H1 (cell line): ENCODE results near the gene DACH2. TPM values are rescaled to one million over a fixed set of nuclear protein-coding genes. Genes with fewer than 3 reads are reported as not detected.
A peak's percentile ranks its signal among the peaks of the same experiment; 100 is the strongest.

Source experiments
- CTCF ChIA-PET: fragments of 300-600 bp; sonication (Branson Sonifier 250); formaldehyde crosslinking; loops from one replicate; lab custom pipeline; 2021; ENCODE audit not compliant: partially characterized antibody; lab: Charles Lee
- POLR2A ChIA-PET: fragments of 300-600 bp; sonication (Branson Sonifier 250); formaldehyde crosslinking; loops from one replicate; lab custom pipeline; 2021; ENCODE audit warnings: inconsistent platforms; ENCODE audit not compliant: partially characterized antibody; lab: Charles Lee
- DNase-seq, 2 experiments: peaks; one replicate each; pipeline versions ENCODE4 v3.0.0 to v3.0.0-alpha.2; 2010 to 2022; ENCODE audit warnings: low spot score in 2 of 2, low read depth in 1 of 2, mixed read lengths in 1 of 2
- FAIRE-seq: peaks from 2 replicates; lab custom pipeline; 2011; peaks lifted over from hg19 to GRCh38; lab: Jason Lieb, UNC
- H2AFZ ChIP-seq: 2 replicates; pipeline ENCODE4 v1.8.1; 2012; ENCODE audit warnings: low read length, inconsistent platforms
- H2AK5ac ChIP-seq: 2 replicates; pipeline ENCODE4 v1.6.1; 2013; ENCODE audit warnings: low read depth, low read length
- H2BK120ac ChIP-seq: replicated peaks from 2 replicates; pipeline ENCODE3; 2013; ENCODE audit warnings: low read depth, low read length, inconsistent platforms
- H2BK12ac ChIP-seq: 2 replicates; pipeline ENCODE4 v1.6.1; 2013; ENCODE audit warnings: low read depth, low read length
- H2BK15ac ChIP-seq: 2 replicates; pipeline ENCODE4 v1.6.1; 2013; ENCODE audit warnings: low read length
- H2BK20ac ChIP-seq: 2 replicates; pipeline ENCODE4 v1.6.1; 2013; ENCODE audit warnings: low read length
- H2BK5ac ChIP-seq: 2 replicates; pipeline ENCODE4 v1.6.1; 2013; ENCODE audit warnings: low read depth, low read length
- H3K14ac ChIP-seq: 2 replicates; pipeline ENCODE4 v1.6.1; 2013; ENCODE audit warnings: inconsistent platforms; ENCODE audit not compliant: insufficient read length
- H3K18ac ChIP-seq: 2 replicates; pipeline ENCODE4 v1.6.1; 2013; ENCODE audit warnings: low read length; ENCODE audit errors: extremely low read depth
- H3K23ac ChIP-seq: 2 replicates; pipeline ENCODE4 v1.6.1; 2013; ENCODE audit warnings: inconsistent platforms; ENCODE audit not compliant: insufficient read length
- H3K23me2 ChIP-seq: 2 replicates; pipeline ENCODE4 v1.6.1; 2013; ENCODE audit warnings: low read depth, low read length
- H3K27ac ChIP-seq: 2 replicates; pipeline ENCODE4 v1.6.1; 2011; ENCODE audit warnings: low read depth, low read length, inconsistent platforms
- H3K27me3 ChIP-seq, 4 experiments: replicated peaks in 1 of 4; 1 replicate in 1 of 4; 2 replicates in 3 of 4; pipeline versions ENCODE4 v1.6.1 to v1.8.1; 2011 to 2013; ENCODE audit warnings: low read length in 3 of 4, mild to moderate bottlenecking in 3 of 4, inconsistent platforms in 2 of 4, mixed read lengths in 2 of 4, moderate library complexity in 1 of 4; ENCODE audit not compliant: control insufficient read depth in 3 of 4, insufficient read depth in 3 of 4; ENCODE audit errors: extremely low read depth in 1 of 4
- H3K36me3 ChIP-seq, 4 experiments: 2 replicates each; pipeline versions ENCODE4 v1.6.1 to v1.8.1; 2011 to 2013; ENCODE audit warnings: mild to moderate bottlenecking in 4 of 4, low read length in 3 of 4, moderate library complexity in 2 of 4, control low read depth in 1 of 4, inconsistent platforms in 1 of 4; ENCODE audit not compliant: insufficient read depth in 4 of 4, control insufficient read depth in 2 of 4
- H3K4ac ChIP-seq: replicated peaks from 2 replicates; pipeline ENCODE3; 2013; ENCODE audit warnings: low read length, low read depth, mixed read lengths, inconsistent platforms; ENCODE audit not compliant: insufficient read length
- H3K4me1 ChIP-seq, 4 experiments: replicated peaks in 1 of 4; 1 replicate in 1 of 4; 2 replicates in 3 of 4; pipeline versions ENCODE4 v1.6.1 to v1.8.1; 2011 to 2013; ENCODE audit warnings: low read length in 3 of 4, inconsistent platforms in 2 of 4, mixed read lengths in 1 of 4; ENCODE audit not compliant: insufficient read depth in 4 of 4, control insufficient read depth in 3 of 4
- H3K4me2 ChIP-seq, 2 experiments: 2 replicates each; pipeline versions ENCODE4 v1.6.1 to v1.8.1; 2011 to 2013; ENCODE audit warnings: low read depth in 2 of 2, low read length in 2 of 2, control low read depth in 1 of 2, inconsistent platforms in 1 of 2, mild to moderate bottlenecking in 1 of 2; ENCODE audit not compliant: insufficient read depth in 1 of 2
- H3K4me3 ChIP-seq, 4 experiments: fragments of 200-600, 300-600 bp in 1 of 4; sonication (generic), shearing (Covaris generic), sonication (Bioruptor Twin) in 1 of 4; 2 replicates each; pipeline versions ENCODE4 v1.5.1 to v1.8.1; 2011 to 2016; ENCODE audit warnings: low read length in 4 of 4, low read depth in 3 of 4, control low read depth in 2 of 4, inconsistent platforms in 2 of 4, mild to moderate bottlenecking in 2 of 4, mixed read lengths in 1 of 4, moderate library complexity in 1 of 4; ENCODE audit not compliant: insufficient read depth in 2 of 4; ENCODE audit errors: extremely low read depth in 1 of 4
- H3K56ac ChIP-seq: replicated peaks from 2 replicates; pipeline ENCODE3; 2013; ENCODE audit warnings: low read depth, mild to moderate bottlenecking, mixed read lengths, low read length, inconsistent platforms; ENCODE audit not compliant: insufficient read length
- H3K79me1 ChIP-seq: 2 replicates; pipeline ENCODE4 v1.6.1; 2013; ENCODE audit warnings: low read depth, low read length, control low read depth
- H3K79me2 ChIP-seq, 2 experiments: 2 replicates each; pipeline versions ENCODE4 v1.6.1 to v1.8.1; 2012 to 2013; ENCODE audit warnings: low read length in 2 of 2, mild to moderate bottlenecking in 2 of 2, inconsistent platforms in 1 of 2; ENCODE audit not compliant: insufficient read depth in 2 of 2, control insufficient read depth in 1 of 2
- H3K9ac ChIP-seq, 4 experiments: replicated peaks in 1 of 4; 1 replicate in 1 of 4; 2 replicates in 3 of 4; pipeline versions ENCODE4 v1.6.1 to v1.8.1; 2011 to 2013; ENCODE audit warnings: low read depth in 3 of 4, low read length in 3 of 4, control low read depth in 2 of 4, mild to moderate bottlenecking in 2 of 4, moderate library complexity in 2 of 4, inconsistent platforms in 1 of 4; ENCODE audit errors: extremely low read depth in 1 of 4
- H3K9me3 ChIP-seq, 2 experiments: 2 replicates each; pipeline versions ENCODE4 v1.6.1 to v1.8.1; 2012 to 2013; ENCODE audit warnings: mild to moderate bottlenecking in 2 of 2, moderate library complexity in 2 of 2, control low read depth in 1 of 2, inconsistent platforms in 1 of 2, low read depth in 1 of 2, low read length in 1 of 2, mixed read lengths in 1 of 2; ENCODE audit not compliant: insufficient read depth in 2 of 2
- H4K20me1 ChIP-seq, 2 experiments: replicated peaks in 1 of 2; 2 replicates each; pipeline versions ENCODE3 to v1.8.1; 2011 to 2013; ENCODE audit warnings: inconsistent platforms in 2 of 2, low read length in 2 of 2, mild to moderate bottlenecking in 1 of 2; ENCODE audit not compliant: insufficient read depth in 2 of 2, control insufficient read depth in 1 of 2
- H4K5ac ChIP-seq: 2 replicates; pipeline ENCODE4 v1.6.1; 2013; ENCODE audit warnings: low read length, low read depth, mixed read lengths, inconsistent platforms; ENCODE audit not compliant: insufficient read length
- H4K8ac ChIP-seq: 2 replicates; pipeline ENCODE4 v1.8.0; 2013; ENCODE audit warnings: mild to moderate bottlenecking, moderate library complexity, low read length, inconsistent platforms; ENCODE audit not compliant: insufficient read depth; ENCODE audit errors: extremely low read depth
- H4K91ac ChIP-seq: replicated peaks from 2 replicates; pipeline ENCODE3; 2013; ENCODE audit warnings: low read length, mixed read lengths, inconsistent platforms; ENCODE audit not compliant: insufficient read length
- BCL11A ChIP-seq, 2 experiments: IDR thresholded peaks; one replicate each; pipeline ENCODE4 v1.6.1; 2011; ENCODE audit warnings: low read depth in 2 of 2, low read length in 2 of 2, mild to moderate bottlenecking in 2 of 2
- CBX5 ChIP-seq: fragments of 300-800, 300-1000 bp; sonication (generic); IDR thresholded peaks from 2 replicates; pipeline ENCODE4 v1.7.1; 2016; ENCODE audit warnings: antibody characterized with exemption, low read length, low read depth
- CHD1 ChIP-seq: IDR thresholded peaks from 2 replicates; pipeline ENCODE4 v1.6.1; 2012; ENCODE audit warnings: low read depth, low read length, improper control_type of control experiment
- EP300 ChIP-seq, 2 experiments: IDR thresholded peaks; 1 replicate in 1 of 2; 2 replicates in 1 of 2; pipeline ENCODE4 v1.6.1; 2011 to 2012; ENCODE audit warnings: low read depth in 2 of 2, low read length in 2 of 2, mild to moderate bottlenecking in 2 of 2, borderline replicate concordance in 1 of 2, inconsistent platforms in 1 of 2, moderate library complexity in 1 of 2
- EZH2 ChIP-seq: fragments of 200-600 bp; sonication (generic); IDR thresholded peaks from 2 replicates; pipeline ENCODE4 v1.7.1; 2012; ENCODE audit warnings: low read depth, mild to moderate bottlenecking, moderate library complexity, low read length, inconsistent platforms; ENCODE audit not compliant: severe bottlenecking
- JUN ChIP-seq: IDR thresholded peaks from 2 replicates; pipeline ENCODE4 v1.6.1; 2011; ENCODE audit warnings: low read depth, mild to moderate bottlenecking, improper control_type of control experiment, low read length
- KDM1A ChIP-seq: fragments of 200-600, 300-600 bp; sonication (generic); IDR thresholded peaks from 2 replicates; pipeline ENCODE4 v1.7.1; 2016; ENCODE audit warnings: mild to moderate bottlenecking, low read length, borderline replicate concordance
- SIX5 ChIP-seq: IDR thresholded peaks from 2 replicates; pipeline ENCODE4 v1.6.1; 2011; ENCODE audit warnings: mild to moderate bottlenecking, low read depth, low read length
- TCF12 ChIP-seq: IDR thresholded peaks from 2 replicates; pipeline ENCODE4 v1.6.1; 2011; ENCODE audit warnings: low read depth, mild to moderate bottlenecking, low read length
- ZNF274 ChIP-seq: IDR thresholded peaks from 2 replicates; pipeline ENCODE4 v1.7.0; 2012; ENCODE audit warnings: low read length, borderline replicate concordance; ENCODE audit errors: extremely low read depth
- WGBS, 2 experiments: shearing (Covaris generic) in 1 of 2; methylation state at CpG; one replicate each; pipeline versions ENCODE4 v1.1.6 to v1.1.7; 2013 to 2015; ENCODE audit warnings: low lambda C conversion rate in 2 of 2, mixed read lengths in 2 of 2, inconsistent platforms in 1 of 2, low coverage in 1 of 2, missing lambda C conversion rate in 1 of 2; ENCODE audit not compliant: insufficient replicate concordance in 2 of 2, insufficient coverage in 1 of 2, insufficient read length in 1 of 2; ENCODE audit errors: extremely low coverage in 1 of 2, missing lambda C conversion rate in 1 of 2; 5-methylcytosine and 5-hydroxymethylcytosine counted together
- polyA plus RNA-seq, 7 experiments: library from polyadenylated mRNA; depleted of rRNA in 3 of 7; stranded (reverse) in 5 of 7; unstranded in 2 of 7; fragments of >200 nt in 5 of 7; fragments of 200-250 nt in 2 of 7; gene quantifications; 1 replicate in 5 of 7; 2 replicates in 1 of 7; 4 replicates in 1 of 7; pipeline versions ENCODE4 v1.2.1 to v1.2.3, GENCODE V29; 2011 to 2013; ENCODE audit warnings: missing spikeins in 2 of 7, mixed read lengths in 2 of 7
- total RNA-seq: library from RNA; stranded (reverse); fragmentation: NEBNext Ultra II Directional; extraction: Animal tissue kit (Norgen Biotek cat#: 25700); gene quantifications from 2 replicates; pipeline ENCODE4 v1.2.1, GENCODE V29; 2021

Gene DACH2
- total and polyA plus RNA-seq, 2 of the 8 experiments (the other 6 are each of a cell fraction or from before 2014, with no cell fraction given) = 1.0 to 1.8 TPM

DNA sequence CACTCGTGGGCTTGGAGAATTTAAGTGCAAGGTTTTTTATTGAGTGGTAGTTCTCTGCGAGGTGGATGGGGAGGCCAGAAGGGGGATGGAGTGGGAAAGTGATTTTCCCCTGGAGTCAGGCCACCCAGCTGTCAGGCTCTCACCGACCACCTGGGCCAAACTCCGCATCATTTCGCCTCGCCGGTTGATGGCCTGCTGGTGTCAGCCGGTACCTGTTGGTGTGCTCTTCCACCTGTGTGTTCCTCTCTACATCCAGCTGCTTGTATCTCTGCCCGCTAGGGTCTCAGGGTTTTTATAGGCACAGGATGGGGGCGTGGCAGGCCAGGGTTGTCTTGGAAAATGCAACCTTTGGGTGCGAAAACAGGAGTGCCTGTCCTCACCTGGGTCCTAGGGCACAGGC lies 200.9 kb downstream of the DACH2 start:
- no peak overlapping the region for H2BK20ac ChIP-seq
- DNase-seq (peak in 1 of 2 experiments; percentile 26), FAIRE-seq (no peak)
- no peaks in the 10 kb centered on the region for H3K27me3 ChIP-seq
- ChIA-PET CTCF (interaction anchor here (0.9 to 2.1 kb wide), 4 partner anchors 8 to 20 kb away, joined by 3 to 15 read pairs (median 8); no protein-coding TSS in a partner anchor), POLR2A (no interaction called here)
- H2AK5ac ChIP-seq = no peak overlapping the region
- H2BK15ac ChIP-seq = no peak overlapping the region
- no peak overlapping the region for H2AFZ ChIP-seq
- H2BK5ac ChIP-seq = no peak overlapping the region
- no peak overlapping the region for H3K4me2 ChIP-seq
- no peak overlapping the region for H3K56ac ChIP-seq
- H3K79me2 ChIP-seq = no peaks in the 10 kb centered on the region
- no peaks in the 10 kb centered on the region for H3K9me3 ChIP-seq
- no peak overlapping the region for H3K23ac ChIP-seq
- H3K4me3 ChIP-seq = no peak overlapping the region
- H3K27ac ChIP-seq = no peak overlapping the region
- H2BK12ac ChIP-seq = no peak overlapping the region
- H3K9ac ChIP-seq = no peak overlapping the region
- H3K36me3 ChIP-seq = no peaks in the 10 kb centered on the region
- H4K8ac ChIP-seq = no peak overlapping the region
- TF ChIP-seq KDM1A (no peak), SIX5 (no peak), TCF12 (no peak), EZH2 (no peak), BCL11A (IDR thresholded peaks at IDR 0.05; ENCODE audit: low read depth in 2 of 2, low read length in 2 of 2) (no peak), JUN (no peak), ZNF274 (no peak), CHD1 (no peak), CBX5 (no peak), EP300 (IDR thresholded peaks at IDR 0.05; ENCODE audit: borderline replicate concordance in 1 of 2, low read depth in 2 of 2, low read length in 2 of 2) (no peak)
- H4K91ac ChIP-seq = no peak overlapping the region
- H3K4me1 ChIP-seq = 0 out of 7 replicates have a peak, but pooled peaks cover 0 to 3% (median 0%) of the 10 kb centered on the region in 4 experiments
- 81% methylated on average over 10 of the region's 11 CpGs; no CpG with 5 or more reads in 1 of the 2 experiments for WGBS, 2 experiments
- no peak overlapping the region for H3K14ac ChIP-seq
- no peaks in the 10 kb centered on the region for H3K23me2 ChIP-seq
- H3K4ac ChIP-seq = no peak overlapping the region
- H3K18ac ChIP-seq = no peak overlapping the region
- no peak overlapping the region for H4K5ac ChIP-seq
- H3K79me1 ChIP-seq = no peaks in the 10 kb centered on the region
- H2BK120ac ChIP-seq = no peak overlapping the region
- H4K20me1 ChIP-seq = no peaks in the 10 kb centered on the region
